ENCODE measurements around the gene REPS1.

The REPS1 gene

DNA sequence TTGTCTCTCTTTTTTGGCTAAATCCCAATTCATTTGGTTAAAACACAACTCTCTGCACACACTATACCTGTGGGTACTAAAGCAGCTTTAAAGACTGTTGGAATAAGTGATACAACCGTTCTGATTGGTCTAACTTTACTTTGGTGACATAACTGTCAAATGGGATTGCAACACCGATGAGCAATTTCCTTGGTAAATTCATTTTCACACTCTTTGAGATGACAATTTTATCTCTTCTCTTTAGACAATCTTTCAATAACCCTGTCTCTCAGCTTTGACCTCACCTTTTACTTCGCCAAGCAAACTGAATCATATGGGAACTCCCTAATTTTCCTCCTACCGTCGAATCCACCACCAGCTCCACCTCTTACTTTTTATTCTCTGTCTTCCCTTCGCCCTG, 131.4 kb downstream of the REPS1 start:
- DNase-seq (ENCODE audit: low read depth in 2 of 2), result no peak
